ENCODE data around the gene SAMD3. TPM values are rescaled to one million over a fixed set of nuclear protein-coding genes. Genes with fewer than 3 reads are reported as not detected.
"Not testable (repeated sequence)": the region's sequence is repeated elsewhere in the genome, so short reads cannot be mapped to it uniquely, and the experiment has no call there.

Gene SAMD3
- total RNA-seq, 2 experiments from 2014 or later = 14.3 to 47.9 TPM

GRCh38 chr6:130203370-130203769 is 19.4 kb downstream of the SAMD3 start:
- ATAC-seq = no peak
- H3K4me3 Mint-ChIP-seq = no peak overlapping the region
- H3K36me3 Mint-ChIP-seq = peaks cover 78% of the 10 kb centered on the region

DNA sequence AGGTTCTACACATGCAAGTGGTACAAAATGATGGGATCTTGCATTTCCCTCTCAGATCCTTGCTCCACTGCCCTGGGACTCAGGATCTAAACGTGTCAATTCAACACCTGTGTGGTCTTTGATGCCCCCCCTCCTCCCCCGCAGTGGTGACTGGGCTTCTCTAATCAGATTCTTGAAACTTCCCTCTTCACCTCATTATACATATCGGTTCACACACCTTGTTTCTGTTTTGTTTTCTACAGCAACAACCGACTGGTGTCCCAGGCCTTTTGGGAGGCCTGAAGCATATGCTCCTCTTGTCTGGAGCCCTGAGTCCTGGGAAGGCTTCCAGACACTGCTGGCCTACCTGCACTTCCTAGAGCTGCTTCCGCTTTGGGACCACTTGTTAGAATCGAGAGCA is 20.0 kb downstream of the SAMD3 start:
- DNase-seq = no peak
- CTCF ChIA-PET = interaction anchor here (0.8 to 1.3 kb wide), 4 partner anchors 12 to 80 kb away, joined by 3 read pairs; no protein-coding TSS in a partner anchor
- no peak for ATAC-seq
- no peaks in the 10 kb centered on the region for H3K27me3 Mint-ChIP-seq
- H3K27ac Mint-ChIP-seq = no peak overlapping the region
- H3K9me3 Mint-ChIP-seq (ENCODE audit: low read depth) = peaks cover 4% of the 10 kb centered on the region
- H3K4me1 Mint-ChIP-seq = peaks cover 17% of the 10 kb centered on the region
- peaks cover 77% of the 10 kb centered on the region for H3K36me3 Mint-ChIP-seq
- H3K4me3 Mint-ChIP-seq = no peak overlapping the region

More at GRCh38 chr6:130203370-130203769, 19.4 kb downstream of the SAMD3 start:
- CTCF ChIA-PET = interaction anchor here (0.8 to 1.3 kb wide), 4 partner anchors 12 to 79 kb away, joined by 3 read pairs; no protein-coding TSS in a partner anchor
- no peak for DNase-seq
- Mint-ChIP-seq H3K27ac (no peak overlapping the region), H3K4me1 (peaks cover 21% of the 10 kb centered on the region), H3K9me3 (ENCODE audit: low read depth) (peaks cover 4% of the 10 kb centered on the region), H3K27me3 (no peaks in the 10 kb centered on the region)

DNA sequence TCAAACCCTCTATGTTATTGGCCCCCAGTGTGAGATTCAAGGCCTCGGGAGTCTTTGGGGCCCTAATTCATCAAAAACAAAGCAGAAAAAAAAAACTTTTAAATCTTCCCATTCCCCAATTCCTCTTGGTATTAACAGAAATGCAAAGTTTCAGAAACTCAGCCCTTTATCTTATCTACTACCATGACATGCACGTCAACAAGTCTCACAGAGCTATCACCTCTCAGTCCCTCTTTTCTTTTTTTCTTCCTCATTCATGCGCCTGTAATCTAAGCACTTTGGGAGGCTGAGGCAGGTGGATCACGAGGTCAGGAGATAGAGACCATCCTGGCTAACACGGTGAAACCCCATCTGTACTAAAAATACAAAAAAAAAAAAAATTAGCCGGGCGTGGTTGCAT is 22.7 kb downstream of the SAMD3 start:
- H3K27ac Mint-ChIP-seq = no peak overlapping the region
- H3K36me3 Mint-ChIP-seq = peaks cover 72% of the 10 kb centered on the region
- ATAC-seq = no peak
- H3K4me3 Mint-ChIP-seq = no peak overlapping the region
- peaks cover 14% of the 10 kb centered on the region for H3K4me1 Mint-ChIP-seq
- DNase-seq = no peak
- CTCF ChIA-PET = interaction anchor here (1.7 kb wide), 1 partner anchor 15 kb away, joined by 5 read pairs; no protein-coding TSS in a partner anchor
- no peaks in the 10 kb centered on the region for H3K27me3 Mint-ChIP-seq
- peaks cover 4% of the 10 kb centered on the region for H3K9me3 Mint-ChIP-seq (ENCODE audit: low read depth)

- Mint-ChIP-seq H3K4me3 (no peak overlapping the region), H3K36me3 (peaks cover 72% of the 10 kb centered on the region), H3K27ac (no peak overlapping the region), H3K4me1 (peaks cover 13% of the 10 kb centered on the region), H3K9me3 (ENCODE audit: low read depth) (peaks cover 4% of the 10 kb centered on the region), H3K27me3 (no peaks in the 10 kb centered on the region)
- ATAC-seq (no peak), DNase-seq (no peak)
- CTCF ChIA-PET = no interaction called here
These were observed 24.2 kb downstream of the SAMD3 start for GRCh38 chr6:130198483-130199035.

GRCh38 chr6:130197816-130198482 is 24.8 kb downstream of the SAMD3 start:
- DNase-seq; H3K27me3 Mint-ChIP-seq; ATAC-seq; H3K4me3 Mint-ChIP-seq; H3K9me3 Mint-ChIP-seq (ENCODE audit: low read depth); H3K4me1 Mint-ChIP-seq; H3K27ac Mint-ChIP-seq; CTCF ChIA-PET: not testable (repeated sequence)
- H3K36me3 Mint-ChIP-seq = peaks cover 73% of the 10 kb centered on the region

- DNase-seq; H3K9me3 Mint-ChIP-seq (ENCODE audit: low read depth); H3K27ac Mint-ChIP-seq; CTCF ChIA-PET; ATAC-seq; H3K4me3 Mint-ChIP-seq; H3K27me3 Mint-ChIP-seq: not testable (repeated sequence)
- peaks cover 74% of the 10 kb centered on the region for H3K36me3 Mint-ChIP-seq
- H3K4me1 Mint-ChIP-seq = peaks cover 11% of the 10 kb centered on the region
These were observed 28.3 kb downstream of the SAMD3 start for GRCh38 chr6:130194434-130194833.

DNA sequence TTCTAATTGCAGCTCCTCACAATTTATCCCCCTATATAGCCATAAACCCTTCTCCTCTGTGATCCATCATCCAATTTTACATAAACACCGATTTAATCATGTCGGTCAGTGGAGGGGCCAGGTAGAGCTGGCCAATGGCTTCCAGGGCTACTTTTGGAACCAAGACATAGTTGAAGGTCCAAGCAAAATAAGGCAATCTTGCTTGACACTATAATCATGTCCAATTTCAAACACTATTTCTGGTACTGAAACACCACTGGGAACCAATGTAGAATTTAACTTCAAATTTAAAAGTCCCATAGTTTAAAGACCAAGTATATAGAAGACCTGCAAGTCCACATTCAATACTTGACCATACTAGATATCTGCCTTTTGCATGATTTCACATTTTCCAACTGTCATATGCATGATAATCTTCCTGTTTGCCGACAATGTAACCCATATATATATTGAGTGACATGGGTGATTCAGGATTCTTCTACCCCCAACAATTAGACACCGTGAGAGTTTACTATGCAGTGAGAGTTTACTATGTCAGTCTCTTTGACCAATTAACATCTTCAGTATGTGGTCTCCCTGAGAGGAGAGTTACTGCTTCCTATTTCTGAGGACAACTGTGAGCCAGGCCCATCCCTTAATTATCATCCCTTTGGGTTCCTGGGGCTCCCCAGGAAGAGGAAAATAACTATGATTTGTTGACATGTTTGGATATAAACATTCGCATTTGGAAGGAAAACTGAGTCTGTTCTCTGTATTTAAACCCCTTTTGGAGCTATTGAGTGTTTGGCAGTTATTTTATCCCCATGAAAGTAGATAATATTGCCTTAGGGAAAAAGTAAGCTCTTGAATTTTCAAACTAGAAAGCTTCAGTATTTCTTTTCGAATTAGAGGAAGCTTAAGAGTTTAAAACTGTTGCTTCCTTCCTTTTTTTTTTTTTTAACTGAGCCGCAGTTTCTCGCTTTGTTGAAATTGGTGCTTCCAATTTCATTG is 31.8 kb downstream of the SAMD3 start:
- DNase-seq = no peak
- Mint-ChIP-seq H3K36me3 (peaks cover 73% of the 10 kb centered on the region), H3K4me1 (peaks cover 36% of the 10 kb centered on the region), H3K27me3 (no peaks in the 10 kb centered on the region), H3K27ac (no peak overlapping the region), H3K4me3 (no peak overlapping the region), H3K9me3 (ENCODE audit: low read depth) (peaks cover 4% of the 10 kb centered on the region)
- CTCF ChIA-PET = no interaction called here
- no peak for ATAC-seq

DNA sequence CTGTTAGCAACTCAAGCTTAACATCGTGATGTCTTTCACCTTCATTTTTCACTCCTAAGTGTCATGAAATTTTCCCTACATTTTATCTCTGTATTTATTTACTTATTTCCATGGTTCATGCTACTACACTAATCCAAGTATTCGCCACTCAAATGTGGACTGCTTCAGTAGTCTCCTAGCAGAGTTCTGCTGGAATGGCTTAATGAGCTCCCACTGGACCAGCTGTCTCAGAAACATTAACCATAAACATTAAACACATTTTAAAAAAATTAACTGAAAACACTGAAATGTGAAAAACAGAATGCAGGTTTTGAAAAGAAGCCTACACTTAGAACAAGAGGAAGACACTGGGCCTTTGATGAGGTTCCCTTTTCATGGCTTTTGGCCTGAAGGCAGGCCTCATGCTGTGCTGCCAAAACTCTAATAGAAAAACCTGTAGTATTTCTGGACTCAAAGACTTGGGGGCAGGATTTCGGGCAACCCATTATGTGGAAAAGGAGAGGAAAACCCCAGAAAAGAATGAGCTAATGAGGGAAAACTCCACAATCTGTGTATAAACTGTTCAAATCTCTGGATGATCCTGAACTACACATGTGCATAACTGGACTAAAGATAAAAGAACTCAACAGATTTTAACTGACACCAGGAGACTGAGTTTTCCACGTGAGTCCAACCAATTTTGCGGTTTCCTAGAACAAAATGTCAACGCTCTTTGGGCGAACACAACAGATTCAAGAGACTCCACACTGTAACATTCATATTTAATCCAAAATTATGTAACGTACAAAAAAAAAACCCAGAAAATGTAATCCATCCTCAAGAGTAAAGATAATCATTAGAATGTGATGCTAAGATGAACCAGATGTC is 33.0 kb downstream of the SAMD3 start:
- Mint-ChIP-seq H3K9me3 (ENCODE audit: low read depth) (peaks cover 4% of the 10 kb centered on the region), H3K27me3 (no peaks in the 10 kb centered on the region), H3K27ac (no peak overlapping the region), H3K4me1 (peaks cover 42% of the 10 kb centered on the region), H3K36me3 (peaks cover 66% of the 10 kb centered on the region), H3K4me3 (no peak overlapping the region)
- ATAC-seq = no peak
- CTCF ChIA-PET = no interaction called here
- no peak for DNase-seq

DNA sequence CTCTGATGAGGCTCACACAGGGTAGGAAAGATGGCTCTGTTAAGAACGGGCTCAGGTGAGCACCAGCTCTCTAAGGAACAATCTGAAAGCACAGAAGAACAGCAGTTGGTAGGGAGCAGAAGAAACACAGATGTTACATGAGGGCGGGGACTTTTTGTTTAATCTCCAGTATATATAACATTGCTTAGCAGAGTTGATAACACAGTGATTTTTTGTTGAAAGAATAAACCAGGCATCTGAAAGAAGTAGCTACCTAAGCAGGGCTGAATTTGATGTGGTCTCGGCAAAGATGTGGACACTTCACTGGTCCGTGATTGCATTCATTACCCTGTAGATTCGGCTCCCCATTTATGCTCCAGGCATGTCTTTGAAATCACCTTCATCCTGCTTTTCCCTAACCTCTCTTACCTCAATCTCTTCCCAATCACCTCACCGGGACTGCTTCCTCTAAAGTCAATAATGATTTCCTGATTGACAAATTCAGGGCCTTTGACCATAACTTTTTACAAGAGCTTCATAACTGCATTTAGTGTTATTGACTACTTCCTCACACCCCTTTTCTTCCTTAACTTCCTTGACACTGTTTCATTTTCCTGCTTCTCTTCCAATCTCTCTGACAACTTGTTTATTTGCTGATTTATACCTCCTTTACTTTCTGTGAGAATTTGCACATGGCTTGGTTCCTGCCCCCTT is 34.4 kb downstream of the SAMD3 start:
- Mint-ChIP-seq H3K4me3 (no peak overlapping the region), H3K36me3 (peaks cover 66% of the 10 kb centered on the region), H3K9me3 (ENCODE audit: low read depth) (peaks cover 4% of the 10 kb centered on the region)

DNA sequence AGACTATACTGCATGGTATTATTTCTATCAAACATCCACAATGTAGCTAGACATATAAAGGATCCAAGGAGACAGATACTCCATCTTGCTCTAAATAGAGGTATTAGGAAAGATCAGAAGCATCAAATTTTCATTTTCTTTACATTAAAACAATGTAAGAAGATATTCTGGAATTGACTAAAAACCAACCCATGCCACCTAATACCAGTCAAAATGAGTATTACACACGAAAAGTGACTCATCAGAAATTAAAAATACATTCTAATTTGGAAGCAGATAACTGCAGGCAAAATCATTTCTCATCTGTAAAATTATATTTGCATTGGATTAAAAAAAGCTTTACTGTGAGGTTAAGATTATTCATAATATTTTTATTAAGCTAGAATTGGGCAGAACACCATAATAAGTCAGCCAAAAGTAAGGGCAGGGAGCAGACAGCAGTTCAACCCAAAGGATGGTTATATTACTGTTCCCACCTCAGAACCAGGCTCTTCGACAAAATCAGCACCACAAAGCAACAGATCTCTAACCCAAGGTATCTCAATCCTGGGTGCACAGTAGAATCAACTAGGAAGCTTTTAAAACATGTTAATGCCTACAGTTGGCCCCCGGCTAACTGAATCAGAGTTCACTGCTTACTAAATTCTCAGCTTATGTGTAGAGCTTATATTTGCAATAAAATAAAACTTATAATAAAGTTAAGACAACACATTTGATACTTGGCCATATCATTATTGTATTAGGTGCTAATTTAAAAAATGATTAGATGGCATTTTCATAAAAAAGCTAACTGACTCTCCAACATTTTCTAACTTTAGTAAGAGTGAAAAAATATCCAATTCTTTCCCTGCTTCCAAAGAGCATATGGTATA is 35.2 kb downstream of the SAMD3 start:
- Mint-ChIP-seq H3K36me3 (peaks cover 65% of the 10 kb centered on the region), H3K9me3 (ENCODE audit: low read depth) (peaks cover 4% of the 10 kb centered on the region), H3K27ac (peak overlapping the region; percentile 59), H3K4me3 (no peak overlapping the region), H3K4me1 (peaks cover 57% of the 10 kb centered on the region), H3K27me3 (no peaks in the 10 kb centered on the region)
- CTCF ChIA-PET = interaction anchor here (0.6 to 2.1 kb wide), 6 partner anchors 23 to 567 kb away, joined by 3 to 6 read pairs (median 4); no protein-coding TSS in a partner anchor
- ATAC-seq = peak; percentile 38
- no peak for DNase-seq

More for the DNA sequence above, 34.4 kb downstream of the SAMD3 start:
- Mint-ChIP-seq H3K27me3 (no peaks in the 10 kb centered on the region), H3K27ac (peak overlapping the region; percentile 39), H3K4me1 (peaks cover 50% of the 10 kb centered on the region)
- DNase-seq (no peak), ATAC-seq (no peak)
- CTCF ChIA-PET = interaction anchor here (0.6 to 2.1 kb wide), 5 partner anchors 19 to 566 kb away, joined by 3 to 6 read pairs (median 5); no protein-coding TSS in a partner anchor

DNA sequence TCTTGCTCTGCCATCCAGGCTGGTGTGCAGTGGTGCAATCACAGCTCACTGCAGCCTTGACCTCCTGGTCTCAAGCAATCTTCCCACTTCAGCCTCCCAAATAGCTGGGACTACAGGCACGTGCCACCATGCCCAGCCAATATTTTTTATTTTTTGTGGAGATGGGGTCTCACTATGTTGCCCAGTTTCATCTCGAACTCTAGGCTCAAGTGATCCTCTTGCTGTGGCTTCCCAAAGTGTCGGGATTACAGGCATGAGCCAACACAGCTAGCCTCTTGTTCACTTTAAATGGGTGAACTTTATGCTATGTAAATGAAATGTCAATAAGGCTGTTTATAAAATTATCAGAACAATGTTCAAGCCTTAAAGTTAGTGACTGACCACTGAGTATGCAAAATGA is 37.1 kb downstream of the SAMD3 start:
- Mint-ChIP-seq H3K27ac (no peak overlapping the region), H3K9me3 (ENCODE audit: low read depth) (peaks cover 4% of the 10 kb centered on the region), H3K27me3 (no peaks in the 10 kb centered on the region), H3K4me3 (no peak overlapping the region), H3K4me1 (peaks cover 57% of the 10 kb centered on the region), H3K36me3 (peaks cover 65% of the 10 kb centered on the region)
- no peak for DNase-seq
- CTCF ChIA-PET = interaction anchor here (0.9 to 1.6 kb wide), 5 partner anchors 9 to 97 kb away, joined by 3 to 4 read pairs (median 3); partner anchors contain the start of gene SAMD3
- ATAC-seq = no peak
